Measurements from ENCODE around the gene SBF2. TPM values are rescaled to one million over a fixed set of nuclear protein-coding genes. Genes with fewer than 3 reads are reported as not detected.

SBF2 gene
- total RNA-seq, 2 donors from 2014 or later: 30.5 to 47.0 TPM

DNA sequence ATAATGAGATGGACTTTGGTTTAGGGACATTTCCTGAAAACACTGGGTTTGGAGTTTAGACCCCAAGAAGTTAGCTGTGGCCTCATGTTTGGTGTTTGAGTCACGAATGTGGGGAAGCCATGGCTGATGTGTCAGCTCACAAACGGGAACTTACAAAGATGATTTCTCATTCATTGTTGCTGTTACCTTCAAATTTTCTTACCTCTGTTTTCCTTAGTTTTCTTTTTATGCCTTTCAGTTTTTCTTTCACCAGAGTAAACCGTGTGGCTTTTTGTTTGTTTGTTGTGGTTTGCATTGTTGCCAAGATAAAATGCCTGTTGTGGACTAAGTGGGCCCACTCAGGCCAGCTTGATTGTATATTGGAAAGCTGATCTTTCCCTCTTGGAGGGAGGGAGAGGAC lies 541.0 kb downstream of the SBF2 start:
- intact Hi-C loops (cut with DNase I): loop anchor here (10.0 kb wide), 1 partner anchor 218 kb away; no protein-coding TSS in a partner anchor
- Histone ChIP-seq H3K27ac (no peak overlapping the region), H3K27me3 (no peaks in the 10 kb centered on the region), H3K4me1 (peaks cover 4% of the 10 kb centered on the region), H3K36me3 (no peaks in the 10 kb centered on the region), H3K4me3 (no peak overlapping the region), H3K9me3 (no peaks in the 10 kb centered on the region), H3K9ac (ENCODE audit: low read depth in 2 of 2, low read length in 2 of 2) (no peak overlapping the region)
- DNase-seq: no peak
- TF ChIP-seq CTCF (IDR thresholded peaks at IDR 0.05): no peak

DNA sequence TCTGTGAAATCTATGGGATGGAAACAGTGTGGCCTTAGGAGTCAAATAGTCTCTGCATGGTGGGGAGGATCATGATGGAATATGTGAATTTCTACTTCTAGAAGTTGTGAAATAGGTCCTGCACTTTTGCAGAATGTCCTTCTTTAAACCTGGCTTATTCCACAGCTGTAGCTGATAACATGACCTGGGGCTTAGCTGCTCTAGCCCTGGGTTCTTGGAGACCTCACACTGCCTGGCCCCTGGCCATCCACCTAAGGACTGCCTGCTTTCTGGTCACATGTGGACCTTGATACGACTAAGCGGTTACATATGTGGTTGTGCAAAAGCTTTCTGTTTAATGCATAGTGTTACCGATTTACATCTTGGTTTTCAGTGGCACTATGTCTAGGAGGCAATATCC lies 541.9 kb downstream of the SBF2 start:
- no peak for DNase-seq
- Histone ChIP-seq H3K9me3 (no peaks in the 10 kb centered on the region), H3K27me3 (no peaks in the 10 kb centered on the region), H3K4me1 (peaks cover 4% of the 10 kb centered on the region), H3K9ac (ENCODE audit: low read depth in 2 of 2, low read length in 2 of 2) (no peak overlapping the region), H3K4me3 (no peak overlapping the region), H3K36me3 (no peaks in the 10 kb centered on the region), H3K27ac (no peak overlapping the region)
- intact Hi-C loops (cut with DNase I): loop anchor here (10.0 kb wide), 1 partner anchor 217 kb away; no protein-coding TSS in a partner anchor
- TF ChIP-seq CTCF (IDR thresholded peaks at IDR 0.05): no peak

DNA sequence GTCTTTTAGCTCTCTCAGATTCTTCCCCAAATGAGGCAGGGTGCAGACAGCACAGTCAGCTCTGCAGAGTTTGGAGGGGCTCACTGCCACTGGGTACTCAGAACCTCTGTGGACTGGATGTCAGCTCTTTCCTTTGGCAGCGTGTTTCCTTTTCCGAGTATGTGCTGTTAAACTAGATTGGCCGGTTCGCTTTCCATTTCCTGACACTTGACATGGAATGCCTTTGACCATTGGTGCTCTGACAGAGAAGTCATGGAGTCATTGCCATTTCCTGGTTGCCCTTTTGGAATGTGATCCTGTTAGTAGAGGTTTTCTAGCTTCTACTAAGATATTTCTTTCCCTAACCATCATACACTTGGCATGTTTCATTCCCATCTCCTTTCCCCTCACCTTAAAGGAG lies 543.5 kb downstream of the SBF2 start:
- intact Hi-C loops (cut with DNase I): loop anchor here (10.0 kb wide), 1 partner anchor 216 kb away; no protein-coding TSS in a partner anchor
- no peaks in the 10 kb centered on the region for H3K9me3 ChIP-seq

GRCh38 chr11:9748361-9748970 lies 545.6 kb downstream of the SBF2 start:
- Histone ChIP-seq H3K9me3 (no peaks in the 10 kb centered on the region), H3K27me3 (no peaks in the 10 kb centered on the region), H3K9ac (ENCODE audit: low read depth in 2 of 2, low read length in 2 of 2) (no peak overlapping the region), H3K4me1 (no peaks in the 10 kb centered on the region), H3K4me3 (no peak overlapping the region), H3K36me3 (no peaks in the 10 kb centered on the region), H3K27ac (no peak overlapping the region)
- DNase-seq: peak; percentile 55
- intact Hi-C loops (cut with DNase I): no loop called here
- peak; percentile 70 for TF ChIP-seq CTCF (IDR thresholded peaks at IDR 0.05)

More for the DNA sequence above, 543.5 kb downstream of the SBF2 start:
- Histone ChIP-seq H3K27ac (no peak overlapping the region), H3K9ac (ENCODE audit: low read depth in 2 of 2, low read length in 2 of 2) (no peak overlapping the region), H3K4me3 (no peak overlapping the region), H3K4me1 (no peaks in the 10 kb centered on the region), H3K27me3 (no peaks in the 10 kb centered on the region), H3K36me3 (no peaks in the 10 kb centered on the region)
- TF ChIP-seq CTCF (IDR thresholded peaks at IDR 0.05): no peak
- no peak for DNase-seq

- Histone ChIP-seq H3K36me3 (no peaks in the 10 kb centered on the region), H3K4me3 (no peak overlapping the region), H3K9ac (ENCODE audit: low read depth in 2 of 2, low read length in 2 of 2) (no peak overlapping the region)
Observed at GRCh38 chr11:9747828-9748227, 546.2 kb downstream of the SBF2 start.

More at GRCh38 chr11:9747828-9748227, 546.2 kb downstream of the SBF2 start:
- no peaks in the 10 kb centered on the region for H3K4me1 ChIP-seq
- no peak for TF ChIP-seq CTCF (IDR thresholded peaks at IDR 0.05)
- no peaks in the 10 kb centered on the region for H3K9me3 ChIP-seq
- no peak overlapping the region for H3K27ac ChIP-seq
- no peaks in the 10 kb centered on the region for H3K27me3 ChIP-seq
- no peak for DNase-seq
- intact Hi-C loops (cut with DNase I): no loop called here

Measured in colonic mucosa (tissue), 4 donors.